Right atrium auricular region (tissue), 2 donors: Measurements from ENCODE around the gene RNF213. TPM values are rescaled to one million over a fixed set of nuclear protein-coding genes. Genes with fewer than 3 reads are reported as not detected.

ENCODE experiments used
- DNase-seq: peaks from one replicate; pipeline ENCODE4 v3.0.0-alpha.2; 2019; ENCODE audit warnings: low spot score
- H3K27ac ChIP-seq, 2 donors: fragments of 200-600 bp; sonication (generic); 1 replicate in 1 of 2; 2 replicates in 1 of 2; pipeline ENCODE4 v1.5.1; 2016 to 2019
- H3K27me3 ChIP-seq, 2 donors: fragments of 200-600 bp; sonication (generic); one replicate each; pipeline versions ENCODE4 v1.5.1 to v1.6.0; 2017 to 2019
- H3K36me3 ChIP-seq: fragments of 200-600 bp; sonication (generic); one replicate; pipeline ENCODE4 v1.5.1; 2016
- H3K4me1 ChIP-seq, 2 donors: fragments of 200-600 bp; sonication (generic); one replicate each; pipeline versions ENCODE4 v1.5.1 to v1.6.0; 2017 to 2019
- H3K4me3 ChIP-seq, 2 donors: fragments of 200-600 bp; sonication (generic); 1 replicate in 1 of 2; 2 replicates in 1 of 2; pipeline ENCODE4 v1.5.1; 2017 to 2019; ENCODE audit warnings: mild to moderate bottlenecking in 1 of 2, moderate library complexity in 1 of 2
- H3K9me3 ChIP-seq, 2 donors: fragments of 200-600 bp; sonication (generic); one replicate each; pipeline ENCODE4 v1.5.1; 2019
- CTCF ChIP-seq, 2 donors: fragments of 200-600 bp; sonication (generic); IDR thresholded peaks; one replicate each; pipeline ENCODE4 v1.5.1; 2019; ENCODE audit warnings: antibody characterized with exemption in 2 of 2
- total RNA-seq, 2 donors: library from RNA; depleted of rRNA; stranded (reverse); fragments of >200 nt; gene quantifications; one replicate each; pipeline ENCODE4 v1.1.0, GENCODE V29; 2016

The RNF213 gene
- total RNA-seq, 2 donors from 2014 or later: 27.3 to 36.8 TPM

- no peaks in the 10 kb centered on the region for H3K9me3 ChIP-seq
- no peak for DNase-seq
- H3K36me3 ChIP-seq: peaks cover 19% of the 10 kb centered on the region
- peaks cover 0 to 33% of the 10 kb centered on the region in 2 donors for H3K4me1 ChIP-seq
- H3K27me3 ChIP-seq: no peaks in the 10 kb centered on the region
- H3K27ac ChIP-seq: no peak overlapping the region
- H3K4me3 ChIP-seq: no peak overlapping the region
- no peak for TF ChIP-seq CTCF (IDR thresholded peaks at IDR 0.05)
Observed at GRCh38 chr17:80265205-80266068, 4.8 kb downstream of the RNF213 start.

GRCh38 chr17:80267391-80267790 is 6.7 kb downstream of the RNF213 start:
- H3K36me3 ChIP-seq: peaks cover 19% of the 10 kb centered on the region

DNA sequence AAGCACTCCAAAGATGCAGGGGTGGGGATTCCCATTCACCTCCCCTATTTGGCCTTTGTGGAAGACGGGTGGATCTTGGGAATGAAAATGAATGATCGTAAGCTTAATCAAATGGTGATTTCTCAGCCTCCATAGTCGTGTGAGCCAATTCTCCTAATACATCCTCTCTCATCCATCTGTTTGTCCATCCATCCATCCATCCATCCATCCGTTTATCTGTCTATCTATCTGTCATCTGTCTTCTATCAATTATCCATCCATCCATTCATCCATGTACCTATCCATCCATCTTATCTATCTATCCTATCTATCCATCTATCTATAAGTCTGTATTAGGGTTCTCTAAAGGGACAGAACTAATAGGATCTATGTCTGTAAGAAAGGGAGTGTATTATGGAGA is 7.8 kb downstream of the RNF213 start:
- H3K27ac ChIP-seq: no peak overlapping the region
- no peak overlapping the region for H3K4me3 ChIP-seq
- peaks cover 20% of the 10 kb centered on the region for H3K36me3 ChIP-seq
- H3K27me3 ChIP-seq: no peaks in the 10 kb centered on the region
- no peaks in the 10 kb centered on the region for H3K9me3 ChIP-seq
- no peak for DNase-seq
- no peak for TF ChIP-seq CTCF (IDR thresholded peaks at IDR 0.05)
- peaks cover 0 to 13% of the 10 kb centered on the region in 2 donors for H3K4me1 ChIP-seq

More at GRCh38 chr17:80267391-80267790, 6.7 kb downstream of the RNF213 start:
- TF ChIP-seq CTCF (IDR thresholded peaks at IDR 0.05): no peak
- Histone ChIP-seq H3K4me1 (peaks cover 0 to 24% of the 10 kb centered on the region in 2 donors), H3K27me3 (no peaks in the 10 kb centered on the region), H3K27ac (no peak overlapping the region), H3K4me3 (no peak overlapping the region), H3K9me3 (no peaks in the 10 kb centered on the region)
- no peak for DNase-seq

DNA sequence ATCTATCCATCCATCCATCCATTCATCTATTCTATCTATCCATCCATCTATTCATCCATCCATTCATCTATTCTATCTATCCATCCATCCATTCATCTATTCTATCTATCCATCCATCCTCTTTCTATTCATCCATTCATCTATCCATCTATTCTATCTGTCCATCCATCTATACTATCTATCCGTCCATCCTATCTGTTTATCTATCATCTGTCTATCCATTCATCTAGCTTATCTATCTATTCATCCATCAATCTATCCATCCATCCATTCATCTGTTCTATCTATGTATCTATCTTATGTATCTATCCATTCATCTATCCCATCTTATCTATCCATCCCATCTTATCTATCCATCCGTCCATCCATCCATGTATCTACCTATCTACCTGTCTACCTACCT is 8.8 kb downstream of the RNF213 start:
- TF ChIP-seq CTCF (IDR thresholded peaks at IDR 0.05): no peak
- H3K36me3 ChIP-seq: peaks cover 27% of the 10 kb centered on the region
- H3K4me1 ChIP-seq: peaks cover 0 to 4% of the 10 kb centered on the region in 2 donors

DNA sequence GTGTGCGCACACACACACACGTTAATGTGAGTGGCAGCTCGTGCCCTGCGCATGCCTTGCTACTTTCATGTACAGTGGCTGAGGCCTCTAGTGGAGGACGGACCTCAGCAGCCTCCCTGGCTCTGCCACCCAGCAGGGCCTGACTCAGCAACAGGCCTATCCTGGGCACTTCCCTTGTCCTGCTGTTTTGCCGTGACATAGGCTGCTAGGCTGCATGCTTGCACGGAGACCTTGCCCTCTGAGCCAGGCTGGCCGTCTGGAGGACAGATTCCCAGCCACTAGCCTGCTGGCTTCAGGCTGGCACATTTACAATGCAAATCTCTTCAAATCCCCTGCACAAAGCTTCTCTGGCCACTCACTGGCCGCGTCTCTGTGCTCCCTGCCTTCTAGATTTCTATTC is 9.5 kb downstream of the RNF213 start:
- Histone ChIP-seq H3K27ac (no peak overlapping the region), H3K4me1 (no peaks in the 10 kb centered on the region), H3K27me3 (no peaks in the 10 kb centered on the region), H3K36me3 (peaks cover 27% of the 10 kb centered on the region), H3K4me3 (no peak overlapping the region), H3K9me3 (no peaks in the 10 kb centered on the region)
- TF ChIP-seq CTCF (IDR thresholded peaks at IDR 0.05): no peak
- DNase-seq: no peak

More for the DNA sequence above, 8.8 kb downstream of the RNF213 start:
- Histone ChIP-seq H3K27me3 (no peaks in the 10 kb centered on the region), H3K9me3 (no peaks in the 10 kb centered on the region), H3K4me3 (no peak overlapping the region), H3K27ac (no peak overlapping the region)
- DNase-seq: no peak
